GM23338 (cell line): ENCODE measurements around the gene APBB1. TPM values are rescaled to one million over a fixed set of nuclear protein-coding genes. Genes with fewer than 3 reads are reported as not detected.

Experiments used
- ATAC-seq: fragments of 200-7000 bp; cut with Tn5 transposase; 3 replicates; pipeline ENCODE4 v1.9.1; 2020
- DNase-seq: peaks from one replicate; pipeline ENCODE4 v3.0.0-alpha.2; 2015; ENCODE audit warnings: low spot score
- H2AFZ ChIP-seq: fragments of 200-600 bp; sonication (generic); 2 replicates; pipeline ENCODE4 v1.8.0; 2016; ENCODE audit warnings: antibody characterized with exemption, mild to moderate bottlenecking, moderate library complexity
- H3F3A ChIP-seq: fragments of 200-600 bp; sonication (generic); replicated peaks from 2 replicates; pipeline ENCODE4 v1.8.0; 2017; ENCODE audit warnings: antibody characterized with exemption, mixed run types, low read depth
- H3K27ac ChIP-seq: fragments of 200-600 bp; sonication (generic); 2 replicates; pipeline ENCODE4 v1.6.1; 2016; ENCODE audit warnings: low read depth
- H3K27me3 ChIP-seq: fragments of 200-600 bp; sonication (generic); 2 replicates; pipeline ENCODE4 v1.8.0; 2016; ENCODE audit warnings: mild to moderate bottlenecking, mixed run types, moderate library complexity; ENCODE audit not compliant: insufficient read depth
- H3K36me3 ChIP-seq: fragments of 200-600 bp; sonication (generic); 2 replicates; pipeline ENCODE4 v1.8.0; 2016; ENCODE audit warnings: mild to moderate bottlenecking; ENCODE audit not compliant: insufficient read depth
- H3K4me1 ChIP-seq: fragments of 200-600 bp; sonication (generic); 2 replicates; pipeline ENCODE4 v1.8.0; 2016; ENCODE audit warnings: mild to moderate bottlenecking, moderate library complexity; ENCODE audit not compliant: insufficient read depth
- H3K4me2 ChIP-seq: fragments of 200-600 bp; sonication (generic); 2 replicates; pipeline ENCODE4 v1.7.1; 2017; ENCODE audit warnings: mixed run types
- H3K4me3 ChIP-seq: fragments of 200-600 bp; sonication (generic); 2 replicates; pipeline ENCODE4 v1.6.1; 2016; ENCODE audit warnings: mixed run types
- H3K79me2 ChIP-seq: fragments of 200-600 bp; sonication (generic); replicated peaks from 2 replicates; pipeline ENCODE4 v1.8.0; 2017; ENCODE audit warnings: mild to moderate bottlenecking; ENCODE audit not compliant: insufficient read depth
- H3K9me2 ChIP-seq: fragments of 200-600 bp; sonication (generic); 2 replicates; pipeline ENCODE4 v1.8.0; 2017; ENCODE audit not compliant: insufficient read depth
- H4K20me1 ChIP-seq: fragments of 200-600 bp; sonication (generic); replicated peaks from 2 replicates; pipeline ENCODE4 v1.8.0; 2017; ENCODE audit warnings: mild to moderate bottlenecking; ENCODE audit not compliant: insufficient read depth
- H3K27ac Mint-ChIP-seq: 2 replicates; pipeline ENCODE4 v1.8.0; 2020; ENCODE audit warnings: inconsistent platforms, mild to moderate bottlenecking, moderate library complexity, mixed read lengths
- H3K27me3 Mint-ChIP-seq: 3 replicates; pipeline ENCODE4 v1.8.0; 2022; ENCODE audit warnings: low read depth, mild to moderate bottlenecking, moderate library complexity, mixed read lengths, inconsistent platforms; ENCODE audit not compliant: insufficient read depth, poor library complexity
- H3K36me3 Mint-ChIP-seq: 3 replicates; pipeline ENCODE4 v1.8.0; 2021; ENCODE audit warnings: low read depth, mild to moderate bottlenecking, inconsistent platforms, moderate library complexity, mixed read lengths
- H3K4me1 Mint-ChIP-seq: 3 replicates; pipeline ENCODE4 v1.8.0; 2020; ENCODE audit warnings: mild to moderate bottlenecking, inconsistent platforms, mixed read lengths
- H3K4me3 Mint-ChIP-seq: 3 replicates; pipeline ENCODE4 v1.8.0; 2021; ENCODE audit warnings: moderate library complexity, mild to moderate bottlenecking, inconsistent platforms, mixed read lengths
- H3K9me3 Mint-ChIP-seq: 3 replicates; pipeline ENCODE4 v1.8.0; 2020; ENCODE audit warnings: moderate library complexity, mild to moderate bottlenecking, inconsistent platforms, mixed read lengths
- CREB1 ChIP-seq: fragments of 250-450 bp; sonication (Bioruptor Pico); IDR thresholded peaks from 2 replicates; pipeline ENCODE4 v1.5.0; 2020; ENCODE audit warnings: low read depth, mild to moderate bottlenecking, moderate library complexity
- EZH2 ChIP-seq: fragments of 200-600 bp; sonication (generic); IDR thresholded peaks from one replicate; pipeline ENCODE4 v1.8.0; 2017; ENCODE audit warnings: antibody characterized with exemption, mild to moderate bottlenecking, low read depth; ENCODE audit not compliant: unreplicated experiment
- EZH2phosphoT487 ChIP-seq: fragments of 200-600 bp; sonication (generic); IDR thresholded peaks from one replicate; pipeline ENCODE4 v1.8.1; 2018; ENCODE audit warnings: antibody characterized with exemption; ENCODE audit not compliant: unreplicated experiment
- JUNB ChIP-seq: IDR thresholded peaks from one replicate; pipeline ENCODE4 v1.6.1; 2016; ENCODE audit warnings: antibody characterized with exemption; ENCODE audit not compliant: unreplicated experiment
- NANOG ChIP-seq: IDR thresholded peaks from 2 replicates; pipeline ENCODE4 v1.6.1; 2016; ENCODE audit warnings: antibody characterized with exemption, borderline replicate concordance
- POLR2AphosphoS5 ChIP-seq: IDR thresholded peaks from 2 replicates; pipeline ENCODE4 v1.6.1; 2016; ENCODE audit warnings: antibody characterized with exemption, low read depth
- STAT1 ChIP-seq: IDR thresholded peaks from one replicate; pipeline ENCODE4 v1.6.1; 2016; ENCODE audit warnings: antibody characterized with exemption; ENCODE audit not compliant: unreplicated experiment
- ZNF114 ChIP-seq: fragments of 250-450 bp; sonication (Bioruptor Pico); IDR thresholded peaks from 2 replicates; pipeline ENCODE4 v1.5.0; 2020; ENCODE audit warnings: mild to moderate bottlenecking, moderate library complexity
- ZNF331 ChIP-seq: fragments of 250-450 bp; sonication (Bioruptor Pico); IDR thresholded peaks from 2 replicates; pipeline ENCODE4 v1.5.0; 2020; ENCODE audit warnings: low read depth, mild to moderate bottlenecking, moderate library complexity
- polyA plus RNA-seq: library from polyadenylated mRNA; unstranded; fragments of >200 nt; fragmentation: Nextera tagmentation; extraction: Ambion mirVana; gene quantifications from 2 replicates; pipeline ENCODE4 v1.2.1, GENCODE V29; 2016
- total RNA-seq: library from RNA; depleted of rRNA; stranded (reverse); fragments of >200 nt; shearing (Covaris generic); gene quantifications from 2 replicates; pipeline ENCODE4 v1.2.3, GENCODE V29; 2014
- TF ChIP-seq, protein P1 (sequence below): fragments of 250-450 bp; sonication (Bioruptor Pico); IDR thresholded peaks from 2 replicates; pipeline ENCODE4 v1.5.0; 2020; ENCODE audit warnings: mild to moderate bottlenecking, moderate library complexity
- TF ChIP-seq, protein P2 (sequence below), 2 experiments: fragments of 200-600 bp in 1 of 2; sonication (generic) in 1 of 2; conservative IDR thresholded peaks; 2 replicates each; pipeline versions ENCODE4 v1.5.1 to v1.6.1; 2016 to 2017; ENCODE audit warnings: antibody characterized with exemption in 2 of 2, low read depth in 2 of 2, mild to moderate bottlenecking in 2 of 2, moderate library complexity in 1 of 2
- TF ChIP-seq, protein P3 (sequence below): IDR thresholded peaks from 2 replicates; pipeline ENCODE4 v1.6.1; 2016; ENCODE audit warnings: antibody characterized with exemption

APBB1 gene
- total and polyA plus RNA-seq, 2 experiments from 2014 or later, result 10.6 to 24.7 TPM

DNA sequence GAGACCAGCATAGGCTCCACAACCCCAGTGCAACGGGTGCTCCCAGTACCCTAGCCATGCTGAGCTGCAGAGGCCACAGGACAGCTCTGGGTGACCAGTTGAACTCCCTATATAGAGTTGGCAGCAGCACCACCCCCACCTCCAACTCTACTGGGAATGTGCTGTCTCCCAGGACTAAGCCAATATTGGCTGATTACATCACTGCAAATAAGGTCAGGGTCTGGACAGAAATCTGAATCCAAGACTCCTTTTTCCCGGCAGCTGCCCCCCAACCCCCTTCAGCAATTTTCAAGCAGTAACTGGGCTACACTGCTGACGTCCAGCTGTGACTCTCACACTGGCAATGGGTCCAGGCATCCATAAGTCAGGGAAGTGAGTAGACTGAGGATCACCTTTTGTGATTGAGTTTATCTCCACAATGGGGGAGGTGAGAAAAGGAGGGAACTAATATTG lies 22.0 kb upstream of the APBB1 start, which contains the start of gene HPX:
TSS of gene HPX (minus strand) at position 82 of the 453 bp plus-strand sequence. CDS start at position 58, 24 bp downstream.
- TF ChIP-seq, protein P1, sequence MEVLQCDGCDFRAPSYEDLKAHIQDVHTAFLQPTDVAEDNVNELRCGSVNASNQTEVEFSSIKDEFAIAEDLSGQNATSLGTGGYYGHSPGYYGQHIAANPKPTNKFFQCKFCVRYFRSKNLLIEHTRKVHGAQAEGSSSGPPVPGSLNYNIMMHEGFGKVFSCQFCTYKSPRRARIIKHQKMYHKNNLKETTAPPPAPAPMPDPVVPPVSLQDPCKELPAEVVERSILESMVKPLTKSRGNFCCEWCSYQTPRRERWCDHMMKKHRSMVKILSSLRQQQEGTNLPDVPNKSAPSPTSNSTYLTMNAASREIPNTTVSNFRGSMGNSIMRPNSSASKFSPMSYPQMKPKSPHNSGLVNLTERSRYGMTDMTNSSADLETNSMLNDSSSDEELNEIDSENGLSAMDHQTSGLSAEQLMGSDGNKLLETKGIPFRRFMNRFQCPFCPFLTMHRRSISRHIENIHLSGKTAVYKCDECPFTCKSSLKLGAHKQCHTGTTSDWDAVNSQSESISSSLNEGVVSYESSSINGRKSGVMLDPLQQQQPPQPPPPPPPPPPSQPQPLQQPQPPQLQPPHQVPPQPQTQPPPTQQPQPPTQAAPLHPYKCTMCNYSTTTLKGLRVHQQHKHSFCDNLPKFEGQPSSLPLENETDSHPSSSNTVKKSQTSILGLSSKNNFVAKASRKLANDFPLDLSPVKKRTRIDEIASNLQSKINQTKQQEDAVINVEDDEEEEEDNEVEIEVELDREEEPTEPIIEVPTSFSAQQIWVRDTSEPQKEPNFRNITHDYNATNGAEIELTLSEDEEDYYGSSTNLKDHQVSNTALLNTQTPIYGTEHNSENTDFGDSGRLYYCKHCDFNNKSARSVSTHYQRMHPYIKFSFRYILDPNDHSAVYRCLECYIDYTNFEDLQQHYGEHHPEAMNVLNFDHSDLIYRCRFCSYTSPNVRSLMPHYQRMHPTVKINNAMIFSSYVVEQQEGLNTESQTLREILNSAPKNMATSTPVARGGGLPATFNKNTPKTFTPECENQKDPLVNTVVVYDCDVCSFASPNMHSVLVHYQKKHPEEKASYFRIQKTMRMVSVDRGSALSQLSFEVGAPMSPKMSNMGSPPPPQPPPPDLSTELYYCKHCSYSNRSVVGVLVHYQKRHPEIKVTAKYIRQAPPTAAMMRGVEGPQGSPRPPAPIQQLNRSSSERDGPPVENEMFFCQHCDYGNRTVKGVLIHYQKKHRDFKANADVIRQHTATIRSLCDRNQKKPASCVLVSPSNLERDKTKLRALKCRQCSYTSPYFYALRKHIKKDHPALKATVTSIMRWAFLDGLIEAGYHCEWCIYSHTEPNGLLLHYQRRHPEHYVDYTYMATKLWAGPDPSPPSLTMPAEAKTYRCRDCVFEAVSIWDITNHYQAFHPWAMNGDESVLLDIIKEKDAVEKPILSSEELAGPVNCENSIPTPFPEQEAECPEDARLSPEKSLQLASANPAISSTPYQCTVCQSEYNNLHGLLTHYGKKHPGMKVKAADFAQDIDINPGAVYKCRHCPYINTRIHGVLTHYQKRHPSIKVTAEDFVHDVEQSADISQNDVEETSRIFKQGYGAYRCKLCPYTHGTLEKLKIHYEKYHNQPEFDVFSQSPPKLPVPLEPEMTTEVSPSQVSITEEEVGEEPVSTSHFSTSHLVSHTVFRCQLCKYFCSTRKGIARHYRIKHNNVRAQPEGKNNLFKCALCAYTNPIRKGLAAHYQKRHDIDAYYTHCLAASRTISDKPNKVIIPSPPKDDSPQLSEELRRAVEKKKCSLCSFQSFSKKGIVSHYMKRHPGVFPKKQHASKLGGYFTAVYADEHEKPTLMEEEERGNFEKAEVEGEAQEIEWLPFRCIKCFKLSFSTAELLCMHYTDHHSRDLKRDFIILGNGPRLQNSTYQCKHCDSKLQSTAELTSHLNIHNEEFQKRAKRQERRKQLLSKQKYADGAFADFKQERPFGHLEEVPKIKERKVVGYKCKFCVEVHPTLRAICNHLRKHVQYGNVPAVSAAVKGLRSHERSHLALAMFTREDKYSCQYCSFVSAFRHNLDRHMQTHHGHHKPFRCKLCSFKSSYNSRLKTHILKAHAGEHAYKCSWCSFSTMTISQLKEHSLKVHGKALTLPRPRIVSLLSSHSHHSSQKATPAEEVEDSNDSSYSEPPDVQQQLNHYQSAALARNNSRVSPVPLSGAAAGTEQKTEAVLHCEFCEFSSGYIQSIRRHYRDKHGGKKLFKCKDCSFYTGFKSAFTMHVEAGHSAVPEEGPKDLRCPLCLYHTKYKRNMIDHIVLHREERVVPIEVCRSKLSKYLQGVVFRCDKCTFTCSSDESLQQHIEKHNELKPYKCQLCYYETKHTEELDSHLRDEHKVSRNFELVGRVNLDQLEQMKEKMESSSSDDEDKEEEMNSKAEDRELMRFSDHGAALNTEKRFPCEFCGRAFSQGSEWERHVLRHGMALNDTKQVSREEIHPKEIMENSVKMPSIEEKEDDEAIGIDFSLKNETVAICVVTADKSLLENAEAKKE, result no peak
- TF ChIP-seq, protein P2, sequence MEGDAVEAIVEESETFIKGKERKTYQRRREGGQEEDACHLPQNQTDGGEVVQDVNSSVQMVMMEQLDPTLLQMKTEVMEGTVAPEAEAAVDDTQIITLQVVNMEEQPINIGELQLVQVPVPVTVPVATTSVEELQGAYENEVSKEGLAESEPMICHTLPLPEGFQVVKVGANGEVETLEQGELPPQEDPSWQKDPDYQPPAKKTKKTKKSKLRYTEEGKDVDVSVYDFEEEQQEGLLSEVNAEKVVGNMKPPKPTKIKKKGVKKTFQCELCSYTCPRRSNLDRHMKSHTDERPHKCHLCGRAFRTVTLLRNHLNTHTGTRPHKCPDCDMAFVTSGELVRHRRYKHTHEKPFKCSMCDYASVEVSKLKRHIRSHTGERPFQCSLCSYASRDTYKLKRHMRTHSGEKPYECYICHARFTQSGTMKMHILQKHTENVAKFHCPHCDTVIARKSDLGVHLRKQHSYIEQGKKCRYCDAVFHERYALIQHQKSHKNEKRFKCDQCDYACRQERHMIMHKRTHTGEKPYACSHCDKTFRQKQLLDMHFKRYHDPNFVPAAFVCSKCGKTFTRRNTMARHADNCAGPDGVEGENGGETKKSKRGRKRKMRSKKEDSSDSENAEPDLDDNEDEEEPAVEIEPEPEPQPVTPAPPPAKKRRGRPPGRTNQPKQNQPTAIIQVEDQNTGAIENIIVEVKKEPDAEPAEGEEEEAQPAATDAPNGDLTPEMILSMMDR (conservative IDR thresholded peaks at IDR 0.05; ENCODE audit: low read depth in 2 of 2), result no peak
- no peak for TF ChIP-seq POLR2AphosphoS5
- TF ChIP-seq, protein P3, sequence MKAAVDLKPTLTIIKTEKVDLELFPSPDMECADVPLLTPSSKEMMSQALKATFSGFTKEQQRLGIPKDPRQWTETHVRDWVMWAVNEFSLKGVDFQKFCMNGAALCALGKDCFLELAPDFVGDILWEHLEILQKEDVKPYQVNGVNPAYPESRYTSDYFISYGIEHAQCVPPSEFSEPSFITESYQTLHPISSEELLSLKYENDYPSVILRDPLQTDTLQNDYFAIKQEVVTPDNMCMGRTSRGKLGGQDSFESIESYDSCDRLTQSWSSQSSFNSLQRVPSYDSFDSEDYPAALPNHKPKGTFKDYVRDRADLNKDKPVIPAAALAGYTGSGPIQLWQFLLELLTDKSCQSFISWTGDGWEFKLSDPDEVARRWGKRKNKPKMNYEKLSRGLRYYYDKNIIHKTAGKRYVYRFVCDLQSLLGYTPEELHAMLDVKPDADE, result no peak
- no peak for TF ChIP-seq CREB1 (CRISPR knock-in tag)
- TF ChIP-seq JUNB, result no peak
- no peak for TF ChIP-seq EZH2
- no peak for TF ChIP-seq ZNF331 (CRISPR knock-in tag)
- TF ChIP-seq STAT1, result no peak
- TF ChIP-seq EZH2phosphoT487, result no peak
- TF ChIP-seq NANOG, result no peak
- TF ChIP-seq ZNF114 (CRISPR knock-in tag), result no peak
- Histone ChIP-seq H3K9me2 (no peaks in the 10 kb centered on the region), H4K20me1 (no peaks in the 10 kb centered on the region), H3K4me1 (no peaks in the 10 kb centered on the region), H3K79me2 (no peaks in the 10 kb centered on the region), H3K4me2 (no peak within 1 kb of the TSS), H3F3A (no peaks in the 10 kb centered on the region), H3K36me3 (no peaks in the 10 kb centered on the region), H3K27me3 (no peaks in the 10 kb centered on the region), H3K4me3 (no peak within 1 kb of the TSS), H2AFZ (no peak within 1 kb of the TSS), H3K27ac (no peak within 1 kb of the TSS)
- no peaks in the 10 kb centered on the region for H3K36me3 Mint-ChIP-seq
- no peaks in the 10 kb centered on the region for H3K27me3 Mint-ChIP-seq
- no peak for ATAC-seq
- H3K27ac Mint-ChIP-seq, result no peak within 1 kb of the TSS
- no peak for DNase-seq
- no peaks in the 10 kb centered on the region for H3K9me3 Mint-ChIP-seq
- no peak within 1 kb of the TSS for H3K4me3 Mint-ChIP-seq
- no peaks in the 10 kb centered on the region for H3K4me1 Mint-ChIP-seq
